Colonic mucosa (tissue), 4 donors: Measurements from ENCODE around the gene GPC5. TPM values are rescaled to one million over a fixed set of nuclear protein-coding genes. Genes with fewer than 3 reads are reported as not detected.

ENCODE experiments used
- DNase-seq: peaks from one replicate; pipeline ENCODE4 v3.0.0-alpha.2; 2020
- H3K27ac ChIP-seq: fragments of 200-600 bp; one replicate; pipeline ENCODE4 v1.8.0; 2021
- H3K27me3 ChIP-seq: fragments of 200-600 bp; one replicate; pipeline ENCODE4 v1.8.0; 2021
- H3K36me3 ChIP-seq: fragments of 200-600 bp; one replicate; pipeline ENCODE4 v1.8.0; 2021
- H3K4me1 ChIP-seq: fragments of 200-600 bp; one replicate; pipeline ENCODE4 v1.8.0; 2021; ENCODE audit warnings: mild to moderate bottlenecking
- H3K4me3 ChIP-seq: fragments of 200-600 bp; one replicate; pipeline ENCODE4 v1.8.0; 2021
- H3K9ac ChIP-seq, 2 donors: one replicate each; pipeline ENCODE4 v1.7.0; 2013; ENCODE audit warnings: control low read depth in 2 of 2, low read depth in 2 of 2, low read length in 2 of 2
- H3K9me3 ChIP-seq: fragments of 200-600 bp; one replicate; pipeline ENCODE4 v1.8.0; 2021
- intact Hi-C: fragments of 100-400 bp; cut with DNase I; formaldehyde crosslinking; loops from one replicate; pipeline ENCODE4 v1.14.1; 2022
- total RNA-seq, 2 donors: library from RNA; stranded (reverse); fragmentation: NEBNext Ultra II Directional in 1 of 2; extraction: Animal tissue kit (Norgen Biotek cat#: 25700) in 1 of 2; gene quantifications; one replicate each; pipeline ENCODE4 v1.2.1, GENCODE V29; 2021
- TF ChIP-seq, protein P1 (sequence below): fragments of 200-600 bp; IDR thresholded peaks from one replicate; pipeline ENCODE4 v1.8.0; 2022; ENCODE audit warnings: antibody characterized with exemption, mild to moderate bottlenecking
- donor health status: healthy.
- donor health status: DM: no; HTN: no; CAD: no.
- donor health status: DM: no; HTN: no; CAD: no.

Gene GPC5
- total RNA-seq, 2 donors from 2014 or later, result 0.42 TPM; not detected in 1

DNA sequence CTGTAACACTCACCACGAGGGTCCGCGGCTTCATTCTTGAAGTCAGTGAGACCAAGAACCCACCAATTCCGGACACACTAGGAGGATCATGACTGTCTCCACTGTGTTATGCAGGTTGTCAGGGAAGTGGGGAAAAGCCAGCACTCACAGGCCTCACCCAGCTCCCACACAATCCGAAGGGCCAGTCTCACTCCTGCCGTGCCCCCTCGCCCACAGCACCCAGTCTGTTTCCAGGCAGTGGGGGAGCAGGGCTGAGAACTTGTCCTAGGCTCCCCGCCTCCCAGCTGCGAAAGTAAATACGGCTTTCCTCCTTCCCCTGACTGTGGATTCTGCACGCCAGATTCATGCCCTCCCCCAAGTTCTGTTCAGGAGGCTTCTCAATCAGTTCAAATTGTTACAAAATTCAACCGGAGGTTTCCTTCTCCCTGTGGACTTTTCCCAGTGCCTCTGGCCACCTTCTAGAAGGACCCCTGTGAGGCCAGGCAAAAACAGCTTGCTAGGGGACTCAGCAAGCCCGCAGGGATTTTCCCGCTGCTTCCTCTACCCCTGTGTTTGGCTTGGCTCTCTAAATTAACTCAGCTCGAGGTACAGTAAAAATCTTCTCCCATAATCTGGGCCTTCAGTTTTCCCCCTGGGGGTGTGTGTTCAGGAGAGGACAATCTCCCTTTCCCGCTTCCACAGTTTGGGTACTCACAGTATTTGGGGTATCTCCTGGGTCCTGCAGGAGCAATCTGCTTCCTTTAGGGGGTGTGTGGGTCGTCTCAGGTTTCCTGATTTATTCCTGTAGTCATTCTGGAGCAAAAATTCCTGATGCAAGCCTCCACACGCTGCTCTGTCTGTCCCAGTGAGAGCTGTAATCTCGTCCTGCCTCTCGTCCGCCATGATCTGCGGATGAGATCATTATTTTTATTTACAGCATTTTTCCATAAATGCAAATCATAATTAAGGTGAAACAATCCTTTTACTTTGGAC is 899.8 kb downstream of the GPC5 start:
- H3K9me3 ChIP-seq, result no peaks in the 10 kb centered on the region
- no peak for DNase-seq
- H3K27me3 ChIP-seq, result no peaks in the 10 kb centered on the region
- no peaks in the 10 kb centered on the region for H3K36me3 ChIP-seq
- intact Hi-C loops, result no loop called here
- H3K4me1 ChIP-seq, result no peaks in the 10 kb centered on the region
- H3K4me3 ChIP-seq, result no peak overlapping the region
- H3K27ac ChIP-seq, result no peak overlapping the region
- TF ChIP-seq, protein P1, sequence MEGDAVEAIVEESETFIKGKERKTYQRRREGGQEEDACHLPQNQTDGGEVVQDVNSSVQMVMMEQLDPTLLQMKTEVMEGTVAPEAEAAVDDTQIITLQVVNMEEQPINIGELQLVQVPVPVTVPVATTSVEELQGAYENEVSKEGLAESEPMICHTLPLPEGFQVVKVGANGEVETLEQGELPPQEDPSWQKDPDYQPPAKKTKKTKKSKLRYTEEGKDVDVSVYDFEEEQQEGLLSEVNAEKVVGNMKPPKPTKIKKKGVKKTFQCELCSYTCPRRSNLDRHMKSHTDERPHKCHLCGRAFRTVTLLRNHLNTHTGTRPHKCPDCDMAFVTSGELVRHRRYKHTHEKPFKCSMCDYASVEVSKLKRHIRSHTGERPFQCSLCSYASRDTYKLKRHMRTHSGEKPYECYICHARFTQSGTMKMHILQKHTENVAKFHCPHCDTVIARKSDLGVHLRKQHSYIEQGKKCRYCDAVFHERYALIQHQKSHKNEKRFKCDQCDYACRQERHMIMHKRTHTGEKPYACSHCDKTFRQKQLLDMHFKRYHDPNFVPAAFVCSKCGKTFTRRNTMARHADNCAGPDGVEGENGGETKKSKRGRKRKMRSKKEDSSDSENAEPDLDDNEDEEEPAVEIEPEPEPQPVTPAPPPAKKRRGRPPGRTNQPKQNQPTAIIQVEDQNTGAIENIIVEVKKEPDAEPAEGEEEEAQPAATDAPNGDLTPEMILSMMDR, result no peak
- H3K9ac ChIP-seq, result no peak overlapping the region

DNA sequence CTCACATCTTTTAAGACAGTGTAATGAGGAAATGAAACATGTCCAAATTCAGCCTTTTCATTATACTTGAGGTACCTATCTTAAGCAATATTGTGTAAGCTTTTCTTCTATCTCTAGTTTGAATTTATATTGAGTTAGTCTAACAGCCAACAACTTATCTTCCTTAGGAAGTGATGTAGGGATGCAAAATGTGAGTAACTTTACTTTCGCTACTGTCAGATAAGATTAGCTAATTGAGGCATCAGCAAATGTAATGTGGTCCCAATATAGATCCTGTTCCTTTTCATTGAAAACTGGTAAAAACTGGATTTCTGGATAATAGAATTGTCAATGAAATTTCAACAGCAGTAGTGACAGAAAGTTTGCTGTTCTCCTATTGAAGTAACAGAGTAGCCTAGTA is 902.2 kb downstream of the GPC5 start:
- Histone ChIP-seq H3K36me3 (no peaks in the 10 kb centered on the region), H3K27me3 (no peaks in the 10 kb centered on the region), H3K27ac (no peak overlapping the region), H3K4me1 (no peaks in the 10 kb centered on the region), H3K9me3 (no peaks in the 10 kb centered on the region), H3K4me3 (no peak overlapping the region), H3K9ac (no peak overlapping the region)
- DNase-seq, result no peak
- intact Hi-C loops, result no loop called here
- TF ChIP-seq, protein P1, result no peak

DNA sequence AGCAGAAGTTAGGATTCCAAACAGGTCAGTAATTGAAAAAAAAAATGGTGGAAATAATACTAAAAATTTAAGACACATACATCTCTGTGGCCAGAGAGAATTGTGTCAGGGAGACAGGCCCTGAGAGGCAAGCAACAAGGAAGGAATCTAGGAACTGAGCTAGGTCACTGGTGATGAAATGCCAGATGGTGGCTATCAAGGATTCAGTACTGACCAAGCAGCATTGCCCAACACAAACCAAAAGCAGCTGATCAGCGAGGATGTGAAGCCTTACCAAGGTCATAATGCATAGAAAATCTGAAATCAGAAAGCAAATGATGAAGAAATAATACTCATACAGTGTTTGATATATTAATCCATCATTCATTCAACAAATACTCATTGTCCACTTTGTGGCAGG is 905.0 kb downstream of the GPC5 start:
- no peaks in the 10 kb centered on the region for H3K4me1 ChIP-seq
- DNase-seq, result no peak
- no peaks in the 10 kb centered on the region for H3K36me3 ChIP-seq
- H3K27ac ChIP-seq, result no peak overlapping the region
- no peaks in the 10 kb centered on the region for H3K27me3 ChIP-seq
- TF ChIP-seq, protein P1, result no peak
- H3K4me3 ChIP-seq, result no peak overlapping the region
- H3K9me3 ChIP-seq, result no peaks in the 10 kb centered on the region
- intact Hi-C loops, result no loop called here
- H3K9ac ChIP-seq, result no peak overlapping the region

DNA sequence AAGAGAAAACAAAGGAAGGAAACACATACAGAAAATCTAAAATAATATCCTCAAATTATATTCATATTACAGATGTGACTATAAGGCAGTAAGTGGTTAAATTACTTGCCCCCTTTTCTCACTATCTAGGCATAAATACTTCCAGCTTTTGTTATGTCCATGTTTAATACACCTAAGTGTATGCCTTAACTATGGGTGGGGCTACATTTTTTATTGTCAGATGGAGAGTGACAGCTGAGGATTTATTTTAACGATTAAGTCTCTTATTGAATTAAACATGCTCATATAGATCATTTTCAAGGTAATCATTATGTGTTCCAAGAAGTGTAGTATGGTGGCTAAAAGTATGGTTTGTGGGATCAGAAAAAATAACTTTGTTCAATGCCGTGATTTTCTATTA is 909.3 kb downstream of the GPC5 start:
- Histone ChIP-seq H3K27me3 (no peaks in the 10 kb centered on the region), H3K4me1 (no peaks in the 10 kb centered on the region), H3K36me3 (no peaks in the 10 kb centered on the region), H3K27ac (no peak overlapping the region), H3K9me3 (no peaks in the 10 kb centered on the region), H3K4me3 (no peak overlapping the region), H3K9ac (no peak overlapping the region)
- TF ChIP-seq, protein P1, result no peak
- intact Hi-C loops, result no loop called here
- no peak for DNase-seq

DNA sequence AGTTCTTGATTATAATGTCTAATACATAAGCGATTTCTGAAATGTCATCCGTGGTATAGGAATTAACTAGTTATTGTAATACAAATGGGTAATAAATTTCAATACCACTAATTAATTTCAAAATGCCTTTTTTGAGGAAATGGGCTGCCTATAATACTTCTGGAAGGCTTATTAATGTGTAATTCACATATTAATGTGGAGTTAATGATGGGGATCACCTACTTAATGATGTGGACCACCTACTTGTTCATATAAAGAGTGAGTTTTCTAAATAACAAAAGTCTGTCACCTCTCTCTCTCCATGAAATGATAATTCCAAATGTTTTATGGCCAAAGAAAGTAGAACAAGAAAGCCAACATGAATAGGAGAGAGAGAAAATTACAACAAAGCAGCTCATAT is 914.4 kb downstream of the GPC5 start:
- no peaks in the 10 kb centered on the region for H3K9me3 ChIP-seq
- no peaks in the 10 kb centered on the region for H3K4me1 ChIP-seq
- no peak overlapping the region for H3K27ac ChIP-seq
- intact Hi-C loops, result no loop called here
- H3K27me3 ChIP-seq, result no peaks in the 10 kb centered on the region
- no peaks in the 10 kb centered on the region for H3K36me3 ChIP-seq
- DNase-seq, result no peak
- TF ChIP-seq, protein P1, result no peak
- no peak overlapping the region for H3K9ac ChIP-seq
- no peak overlapping the region for H3K4me3 ChIP-seq
